ENCODE measurements around the gene WNK2.
"Not testable (repeated sequence)": the region's sequence is repeated elsewhere in the genome, so short reads cannot be mapped to it uniquely, and the experiment has no call there.

The WNK2 gene

DNA sequence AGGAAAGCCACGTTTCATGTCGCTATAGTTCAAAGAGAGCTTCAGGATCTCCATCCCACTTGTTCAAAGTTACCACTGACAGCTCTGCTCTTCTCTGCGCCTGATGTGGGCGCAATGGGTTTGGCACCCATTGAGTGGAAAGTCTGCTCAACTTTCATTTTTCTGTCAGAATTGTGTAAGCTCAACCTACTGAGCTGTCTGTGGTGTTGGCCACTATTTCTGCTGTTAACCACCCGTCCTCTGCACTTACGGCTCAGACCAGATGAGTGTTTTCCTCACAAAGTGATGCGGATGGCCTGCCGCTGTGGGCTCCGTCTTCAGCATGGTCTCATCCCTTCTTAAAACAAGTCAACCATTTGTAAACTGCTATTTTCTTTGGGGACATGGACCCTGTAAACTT, 131.2 kb downstream of the WNK2 start:
- no peak for DNase-seq

DNA sequence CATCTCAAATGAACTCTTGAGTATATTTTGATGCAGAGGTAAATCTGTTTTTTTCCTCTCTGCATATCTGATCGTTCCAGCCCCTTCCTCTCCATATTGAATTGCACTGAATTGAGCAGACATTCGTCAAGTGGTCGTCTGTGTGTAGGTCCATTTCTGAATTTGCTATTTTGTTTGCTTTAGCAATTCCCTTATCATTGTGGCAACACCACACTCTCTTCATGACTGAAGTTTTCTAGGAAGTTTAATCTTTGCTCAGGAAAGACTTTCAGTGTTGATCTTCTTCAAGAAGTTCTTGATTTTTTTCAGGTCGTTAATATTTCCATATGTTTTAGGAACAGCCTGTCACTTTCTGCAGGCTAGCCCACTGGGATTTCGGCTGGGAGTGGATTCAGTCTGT, 132.0 kb downstream of the WNK2 start:
- no peak for DNase-seq

GRCh38 chr9:93316726-93317494, 133.0 kb downstream of the WNK2 start:
- DNase-seq = no peak

DNA sequence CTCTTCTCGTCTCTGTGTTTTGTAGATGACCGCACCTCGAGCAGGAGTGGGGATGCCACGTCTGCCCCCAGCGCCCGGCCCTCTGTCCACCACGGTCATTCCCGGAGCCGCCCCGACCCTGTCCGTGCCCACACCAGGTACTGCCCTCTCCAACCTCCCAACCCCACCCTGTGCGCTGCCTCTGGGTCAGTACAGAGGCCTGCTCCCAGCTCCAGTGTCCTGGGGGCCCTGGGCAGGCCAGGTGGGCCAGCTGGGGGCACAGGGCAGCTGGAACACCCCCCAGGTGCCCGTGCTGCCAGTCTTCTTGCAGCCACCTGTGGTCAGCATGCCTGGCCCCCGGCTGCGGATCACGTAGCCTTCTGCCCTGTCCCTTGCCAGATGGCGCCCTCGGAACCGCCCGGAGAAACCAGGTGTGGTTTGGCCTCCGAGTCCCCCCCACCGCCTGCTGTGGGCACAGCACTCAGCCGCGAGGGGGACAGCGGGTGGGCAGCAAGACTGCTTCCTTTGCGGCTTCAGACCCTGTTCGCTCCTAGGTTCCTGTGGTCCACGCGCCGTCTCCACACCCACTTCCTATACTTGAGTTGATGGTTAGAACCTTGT, 133.7 kb downstream of the WNK2 start:
- DNase-seq = no peak

- peak; percentile 23 for DNase-seq
Observed at GRCh38 chr9:93318480-93318879, 134.5 kb downstream of the WNK2 start.

DNA sequence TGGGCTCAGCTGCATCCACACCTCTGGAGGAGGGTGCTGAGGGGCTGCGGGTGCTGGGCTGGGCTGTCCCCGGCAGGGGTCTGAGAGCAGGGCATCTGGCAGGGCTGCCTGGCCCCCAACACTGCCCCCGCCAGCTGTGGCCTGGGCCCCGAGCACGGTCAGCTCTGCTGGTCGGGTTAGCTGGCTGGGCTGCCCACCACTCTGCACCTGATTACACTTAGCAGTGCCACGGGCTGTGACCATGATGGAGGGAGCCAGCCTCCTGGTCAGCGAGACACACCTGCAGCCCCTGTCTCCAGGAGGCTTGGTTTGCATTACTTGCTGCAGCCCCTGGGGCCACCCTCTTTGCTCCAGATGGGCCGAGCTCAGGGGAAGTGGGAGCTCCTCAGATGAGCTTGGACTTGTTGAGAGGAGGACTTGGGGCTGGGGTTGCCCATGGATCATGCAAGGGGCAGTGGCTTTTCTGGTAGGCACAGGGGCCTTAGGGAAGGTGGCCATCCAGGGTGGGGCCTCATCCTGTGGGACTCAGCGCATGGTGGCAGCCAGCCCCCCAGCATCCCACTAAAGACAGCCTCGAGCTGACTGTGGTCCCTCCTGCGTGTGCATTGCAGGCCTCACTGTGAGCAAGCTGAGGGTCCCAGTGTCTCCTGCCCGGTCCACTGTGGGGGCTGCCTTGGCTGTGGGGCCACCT, 135.5 kb downstream of the WNK2 start:
- peak; percentile 12 for DNase-seq

GRCh38 chr9:93319992-93320500, 136.1 kb downstream of the WNK2 start:
- peak; percentile 66 for DNase-seq

GRCh38 chr9:93320591-93321219, 136.8 kb downstream of the WNK2 start:
- no peak for DNase-seq

DNA sequence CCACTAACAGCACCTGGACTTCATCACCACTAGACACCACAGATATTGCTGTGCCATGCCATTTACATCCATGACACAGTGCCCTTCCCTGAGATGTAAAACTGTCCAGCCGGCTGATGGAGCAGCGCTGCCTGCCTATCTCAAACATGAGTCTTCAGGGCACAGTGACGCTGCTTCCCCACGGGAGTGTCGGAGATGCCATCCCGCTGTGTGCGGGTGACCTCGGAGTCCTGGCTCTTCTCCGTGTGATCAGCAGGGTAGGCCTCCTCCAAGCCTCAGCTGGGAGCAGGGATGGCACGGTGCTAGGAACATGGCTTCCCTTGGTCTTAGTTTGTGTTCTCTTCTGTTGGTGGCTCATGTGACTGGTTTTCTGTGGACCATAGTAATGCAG, 137.3 kb downstream of the WNK2 start:
- no peak for DNase-seq

GRCh38 chr9:93323446-93323954, 139.6 kb downstream of the WNK2 start:
- not testable (repeated sequence) for DNase-seq

GRCh38 chr9:93324191-93324834, 140.4 kb downstream of the WNK2 start:
- DNase-seq = no peak

DNA sequence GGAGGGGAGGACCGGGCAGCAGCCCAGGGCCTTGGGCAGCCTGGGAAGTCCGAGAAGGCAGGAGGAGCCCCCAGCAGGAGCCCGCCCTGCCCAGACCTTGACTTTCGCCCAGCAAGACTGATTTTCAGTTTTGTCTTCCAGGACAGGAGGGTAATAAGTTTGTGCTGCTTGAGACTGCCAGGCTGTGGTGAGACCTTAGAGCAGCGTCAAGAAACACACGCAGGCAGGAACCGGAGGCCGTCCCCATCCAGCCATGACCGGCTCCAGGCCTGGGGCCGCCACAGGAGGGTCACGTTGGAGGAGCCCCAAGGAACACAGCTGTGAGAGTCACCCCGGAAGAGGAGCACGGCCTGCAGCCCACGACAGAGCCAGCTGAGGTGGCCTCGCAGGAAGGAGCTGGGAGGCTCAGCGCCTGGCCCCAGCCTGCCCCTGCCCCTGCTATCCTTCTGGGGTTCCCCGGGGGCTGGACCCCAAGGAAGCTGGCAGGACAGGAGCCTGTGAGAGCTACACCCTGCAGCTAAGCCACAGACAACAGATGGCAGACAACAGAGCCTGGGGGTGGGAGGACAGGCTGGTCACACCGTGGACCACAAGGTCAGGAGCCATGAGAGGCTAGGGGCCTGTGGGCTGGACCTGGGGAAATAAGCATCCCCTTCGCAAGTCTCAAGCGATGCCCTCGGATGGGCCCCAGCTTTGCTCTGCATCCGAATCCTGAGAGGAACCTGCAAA, 141.5 kb downstream of the WNK2 start:
- no peak for DNase-seq

- no peak for DNase-seq
Observed at GRCh38 chr9:93326056-93326455, 142.1 kb downstream of the WNK2 start.

GRCh38 chr9:93326654-93327053, 142.7 kb downstream of the WNK2 start:
- DNase-seq = no peak

DNA sequence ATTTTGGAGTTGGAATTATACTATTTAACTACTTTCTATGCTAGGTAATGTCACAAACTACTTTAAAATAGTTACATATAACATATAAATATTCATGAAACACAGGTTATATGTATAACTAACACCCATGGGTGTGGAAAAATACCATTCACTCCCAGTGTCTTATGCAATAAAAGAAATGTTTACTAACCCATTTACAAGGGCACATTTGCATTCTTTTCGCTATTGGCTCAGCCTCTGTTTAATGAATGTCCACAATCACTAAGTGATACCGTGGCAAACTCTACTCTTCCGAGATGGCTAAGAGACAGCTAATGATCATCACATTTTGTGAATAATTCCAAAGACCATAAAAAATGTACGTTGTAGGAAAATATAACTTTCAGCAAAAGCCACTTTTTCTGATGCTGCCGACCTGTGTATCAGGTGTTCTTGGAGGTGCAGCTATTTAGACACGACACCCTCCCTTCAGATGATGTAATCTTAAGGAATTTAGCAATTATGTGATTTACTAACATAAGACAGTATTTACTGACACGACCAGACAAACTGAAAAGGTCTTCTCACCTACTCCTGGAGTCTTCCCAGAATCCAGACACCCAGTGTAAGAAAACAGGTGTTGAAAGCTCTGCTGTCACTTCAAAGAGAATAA, 145.8 kb downstream of the WNK2 start:
- DNase-seq = no peak

GRCh38 chr9:93332317-93332716, 148.4 kb downstream of the WNK2 start:
- no peak for DNase-seq

DNA sequence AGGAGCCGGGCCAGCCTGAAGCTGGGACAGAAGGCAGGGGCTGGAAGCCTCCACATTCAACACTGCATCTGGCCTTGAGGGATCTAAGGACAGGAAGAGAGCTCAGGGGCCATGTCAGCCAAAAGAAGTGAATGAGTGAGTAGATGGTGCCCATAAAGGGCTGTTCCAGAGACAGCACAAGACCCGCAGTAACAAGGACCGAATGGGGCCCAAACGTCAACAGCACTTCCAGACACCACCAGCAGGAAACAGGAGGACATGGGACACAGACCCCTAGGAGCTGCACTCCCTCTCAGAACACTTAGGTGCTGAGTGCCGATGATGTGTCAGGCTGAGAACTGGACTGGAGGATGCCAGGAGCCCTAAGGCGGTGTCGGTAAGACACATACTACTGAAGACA, 152.8 kb downstream of the WNK2 start:
- DNase-seq = no peak

GRCh38 chr9:93338196-93338595, 154.3 kb downstream of the WNK2 start:
- DNase-seq = not testable (repeated sequence)

DNA sequence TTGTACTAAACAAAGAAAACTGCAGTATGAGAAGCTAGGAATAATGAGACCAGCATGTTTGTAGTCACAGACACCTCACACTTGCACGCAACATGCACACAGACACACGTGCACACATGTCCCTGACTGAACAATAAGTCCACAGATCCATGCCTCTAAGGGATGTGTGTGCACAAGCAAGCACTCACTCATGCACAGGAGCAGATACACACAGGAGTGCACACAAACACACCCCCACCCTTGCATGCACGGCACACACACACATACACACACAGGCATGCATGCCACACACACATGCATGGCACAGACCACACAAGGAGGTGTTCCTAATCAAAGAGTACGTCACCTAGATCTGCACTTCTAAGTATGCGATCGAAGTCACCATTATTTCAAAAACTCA, 156.2 kb downstream of the WNK2 start:
- no peak for DNase-seq

DNA sequence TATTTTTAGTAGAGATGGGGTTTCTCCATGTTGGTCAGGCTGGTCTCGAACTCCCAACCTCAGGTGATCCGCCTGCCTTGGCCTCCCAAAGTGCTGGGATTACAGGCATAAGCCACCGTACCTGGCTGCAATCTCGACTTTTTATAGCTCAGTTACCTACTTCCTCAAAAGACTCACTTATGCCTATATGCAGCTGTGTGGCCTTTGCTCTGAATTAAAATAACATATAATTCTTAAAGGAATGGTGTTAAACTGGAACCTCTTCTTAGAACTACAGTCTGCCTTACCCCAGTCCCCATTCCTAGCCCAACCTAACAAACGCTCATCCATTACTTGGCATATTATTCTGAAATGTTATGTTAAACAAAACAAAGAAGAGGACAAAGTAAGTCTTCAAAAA, 157.9 kb downstream of the WNK2 start:
- not testable (repeated sequence) for DNase-seq

- not testable (repeated sequence) for DNase-seq
Observed at GRCh38 chr9:93342428-93342827, 158.5 kb downstream of the WNK2 start.

Measured in DMS79 (cell line).